ENCODE data around the gene GTF2H4. TPM values are rescaled to one million over a fixed set of nuclear protein-coding genes. Genes with fewer than 3 reads are reported as not detected.

GTF2H4 gene
- polyA plus RNA-seq, 1 donor from 2014 or later = 101 TPM

DNA sequence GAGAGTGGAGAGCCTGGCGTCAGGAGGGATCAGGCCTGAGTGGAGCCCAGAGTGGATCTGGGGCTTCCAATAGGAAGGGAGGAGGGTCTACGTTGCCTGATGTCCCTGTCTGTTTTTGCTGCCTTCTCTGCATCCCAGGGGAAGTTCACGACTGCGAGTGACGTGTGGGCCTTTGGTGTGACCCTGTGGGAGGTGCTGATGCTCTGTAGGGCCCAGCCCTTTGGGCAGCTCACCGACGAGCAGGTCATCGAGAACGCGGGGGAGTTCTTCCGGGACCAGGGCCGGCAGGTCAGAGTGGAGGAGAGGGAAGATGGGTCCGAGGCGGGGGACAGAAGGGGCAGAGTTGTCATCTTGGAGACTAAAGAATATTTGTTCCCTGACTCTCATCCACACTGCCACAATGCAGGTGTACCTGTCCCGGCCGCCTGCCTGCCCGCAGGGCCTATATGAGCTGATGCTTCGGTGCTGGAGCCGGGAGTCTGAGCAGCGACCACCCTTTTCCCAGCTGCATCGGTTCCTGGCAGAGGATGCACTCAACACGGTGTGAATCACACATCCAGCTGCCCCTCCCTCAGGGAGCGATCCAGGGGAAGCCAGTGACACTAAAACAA is 9.2 kb upstream of the GTF2H4 start:
- H3K36me3 ChIP-seq (ENCODE audit: insufficient read depth, low read length) = peaks cover 4% of the 10 kb centered on the region
- no peak overlapping the region for H3K4me2 ChIP-seq (ENCODE audit: low read length)
- no peak overlapping the region for H3K27ac ChIP-seq (ENCODE audit: low read length)
- TF ChIP-seq, protein P1, sequence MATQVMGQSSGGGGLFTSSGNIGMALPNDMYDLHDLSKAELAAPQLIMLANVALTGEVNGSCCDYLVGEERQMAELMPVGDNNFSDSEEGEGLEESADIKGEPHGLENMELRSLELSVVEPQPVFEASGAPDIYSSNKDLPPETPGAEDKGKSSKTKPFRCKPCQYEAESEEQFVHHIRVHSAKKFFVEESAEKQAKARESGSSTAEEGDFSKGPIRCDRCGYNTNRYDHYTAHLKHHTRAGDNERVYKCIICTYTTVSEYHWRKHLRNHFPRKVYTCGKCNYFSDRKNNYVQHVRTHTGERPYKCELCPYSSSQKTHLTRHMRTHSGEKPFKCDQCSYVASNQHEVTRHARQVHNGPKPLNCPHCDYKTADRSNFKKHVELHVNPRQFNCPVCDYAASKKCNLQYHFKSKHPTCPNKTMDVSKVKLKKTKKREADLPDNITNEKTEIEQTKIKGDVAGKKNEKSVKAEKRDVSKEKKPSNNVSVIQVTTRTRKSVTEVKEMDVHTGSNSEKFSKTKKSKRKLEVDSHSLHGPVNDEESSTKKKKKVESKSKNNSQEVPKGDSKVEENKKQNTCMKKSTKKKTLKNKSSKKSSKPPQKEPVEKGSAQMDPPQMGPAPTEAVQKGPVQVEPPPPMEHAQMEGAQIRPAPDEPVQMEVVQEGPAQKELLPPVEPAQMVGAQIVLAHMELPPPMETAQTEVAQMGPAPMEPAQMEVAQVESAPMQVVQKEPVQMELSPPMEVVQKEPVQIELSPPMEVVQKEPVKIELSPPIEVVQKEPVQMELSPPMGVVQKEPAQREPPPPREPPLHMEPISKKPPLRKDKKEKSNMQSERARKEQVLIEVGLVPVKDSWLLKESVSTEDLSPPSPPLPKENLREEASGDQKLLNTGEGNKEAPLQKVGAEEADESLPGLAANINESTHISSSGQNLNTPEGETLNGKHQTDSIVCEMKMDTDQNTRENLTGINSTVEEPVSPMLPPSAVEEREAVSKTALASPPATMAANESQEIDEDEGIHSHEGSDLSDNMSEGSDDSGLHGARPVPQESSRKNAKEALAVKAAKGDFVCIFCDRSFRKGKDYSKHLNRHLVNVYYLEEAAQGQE (IDR thresholded peaks at IDR 0.05; ENCODE audit: borderline replicate concordance) = no peak
- TF ChIP-seq RAD21 (conservative IDR thresholded peaks at IDR 0.05) (no peak), SMC3 (conservative IDR thresholded peaks at IDR 0.05; ENCODE audit: poor library complexity) (no peak), TAF1 (IDR thresholded peaks at IDR 0.05; ENCODE audit: low read depth) (no peak)
- no peaks in the 10 kb centered on the region for H3K79me2 ChIP-seq (replicated peaks; ENCODE audit: insufficient read depth, low read length)
- no peaks in the 10 kb centered on the region for H4K20me1 ChIP-seq (ENCODE audit: insufficient read depth)
- H3K9ac ChIP-seq (ENCODE audit: low read length) = no peak overlapping the region
- no peaks in the 10 kb centered on the region for H3K27me3 ChIP-seq (ENCODE audit: insufficient read depth, low read depth, low read length)
- H3F3A ChIP-seq (ENCODE audit: insufficient read depth, low read length, poor library complexity, severe bottlenecking) = no peaks in the 10 kb centered on the region
- H2AFZ ChIP-seq (ENCODE audit: low read depth, low read length) = no peak overlapping the region
- H3K4me3 ChIP-seq (ENCODE audit: low read length) = no peak overlapping the region
- H3K9me3 ChIP-seq (ENCODE audit: low read length) = no peaks in the 10 kb centered on the region
- H3K9me2 ChIP-seq (ENCODE audit: insufficient read depth, low read length) = no peaks in the 10 kb centered on the region

DNA sequence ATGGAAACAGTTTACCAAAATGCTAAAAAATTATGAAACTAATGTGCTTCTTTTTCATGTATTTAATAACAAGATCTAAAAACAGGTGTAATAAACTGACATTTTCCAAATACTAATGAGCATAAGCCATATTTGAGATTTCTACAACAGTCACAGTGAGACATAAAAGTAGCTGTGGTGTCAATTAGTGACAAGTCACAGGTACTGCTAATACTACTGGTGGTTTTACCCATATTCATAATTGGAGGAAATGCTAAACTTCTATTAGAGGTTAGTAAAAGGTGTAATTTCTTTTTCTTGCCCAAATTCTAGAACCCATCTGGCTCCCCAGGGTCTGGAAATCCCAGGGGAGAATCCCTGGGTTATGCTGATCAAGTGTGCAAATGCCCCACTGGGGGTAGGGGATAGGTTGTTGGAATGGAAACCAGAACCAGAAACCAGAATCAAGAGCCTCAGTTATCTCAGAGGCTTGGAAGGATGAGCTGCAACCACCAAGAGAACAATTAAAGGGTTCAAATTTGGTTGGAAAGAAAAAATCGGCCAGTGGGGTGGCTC is 7.1 kb upstream of the GTF2H4 start:
- no peaks in the 10 kb centered on the region for H4K20me1 ChIP-seq (ENCODE audit: insufficient read depth)

More for the DNA sequence above, 7.1 kb upstream of the GTF2H4 start:
- TF ChIP-seq, protein P2, sequence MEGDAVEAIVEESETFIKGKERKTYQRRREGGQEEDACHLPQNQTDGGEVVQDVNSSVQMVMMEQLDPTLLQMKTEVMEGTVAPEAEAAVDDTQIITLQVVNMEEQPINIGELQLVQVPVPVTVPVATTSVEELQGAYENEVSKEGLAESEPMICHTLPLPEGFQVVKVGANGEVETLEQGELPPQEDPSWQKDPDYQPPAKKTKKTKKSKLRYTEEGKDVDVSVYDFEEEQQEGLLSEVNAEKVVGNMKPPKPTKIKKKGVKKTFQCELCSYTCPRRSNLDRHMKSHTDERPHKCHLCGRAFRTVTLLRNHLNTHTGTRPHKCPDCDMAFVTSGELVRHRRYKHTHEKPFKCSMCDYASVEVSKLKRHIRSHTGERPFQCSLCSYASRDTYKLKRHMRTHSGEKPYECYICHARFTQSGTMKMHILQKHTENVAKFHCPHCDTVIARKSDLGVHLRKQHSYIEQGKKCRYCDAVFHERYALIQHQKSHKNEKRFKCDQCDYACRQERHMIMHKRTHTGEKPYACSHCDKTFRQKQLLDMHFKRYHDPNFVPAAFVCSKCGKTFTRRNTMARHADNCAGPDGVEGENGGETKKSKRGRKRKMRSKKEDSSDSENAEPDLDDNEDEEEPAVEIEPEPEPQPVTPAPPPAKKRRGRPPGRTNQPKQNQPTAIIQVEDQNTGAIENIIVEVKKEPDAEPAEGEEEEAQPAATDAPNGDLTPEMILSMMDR (IDR thresholded peaks at IDR 0.05; ENCODE audit: poor library complexity, severe bottlenecking) = no peak
- TF ChIP-seq, protein P1 (IDR thresholded peaks at IDR 0.05; ENCODE audit: borderline replicate concordance) = no peak
- TF ChIP-seq SMC3 (conservative IDR thresholded peaks at IDR 0.05; ENCODE audit: poor library complexity) (no peak), EP300 (conservative IDR thresholded peaks at IDR 0.05; ENCODE audit: poor library complexity, severe bottlenecking) (no peak), RAD21 (conservative IDR thresholded peaks at IDR 0.05) (no peak), MXI1 (conservative IDR thresholded peaks at IDR 0.05; ENCODE audit: poor library complexity, severe bottlenecking) (no peak)
- no peak overlapping the region for H3K27ac ChIP-seq (ENCODE audit: low read length)
- H3K9me3 ChIP-seq (ENCODE audit: low read length) = no peaks in the 10 kb centered on the region
- no peaks in the 10 kb centered on the region for H3K27me3 ChIP-seq (ENCODE audit: insufficient read depth, low read depth, low read length)
- H3F3A ChIP-seq (ENCODE audit: insufficient read depth, low read length, poor library complexity, severe bottlenecking) = no peaks in the 10 kb centered on the region
- no peaks in the 10 kb centered on the region for H3K36me3 ChIP-seq (ENCODE audit: insufficient read depth, low read length)
- no peak overlapping the region for H3K4me3 ChIP-seq (ENCODE audit: low read length)
- no peak overlapping the region for H3K4me2 ChIP-seq (ENCODE audit: low read length)
- no peak overlapping the region for H2AFZ ChIP-seq (ENCODE audit: low read depth, low read length)
- no peaks in the 10 kb centered on the region for H3K9me2 ChIP-seq (ENCODE audit: insufficient read depth, low read length)
- H3K79me2 ChIP-seq (replicated peaks; ENCODE audit: insufficient read depth, low read length) = no peaks in the 10 kb centered on the region
- no peak overlapping the region for H3K9ac ChIP-seq (ENCODE audit: low read length)
